ENCODE measurements around the gene RNF212. TPM values are rescaled to one million over a fixed set of nuclear protein-coding genes. Genes with fewer than 3 reads are reported as not detected.

RNF212 gene
- polyA plus RNA-seq, 2 of the 4 experiments (the other 2 are of a cell fraction) = 3.0 TPM

GRCh38 chr4:1109898-1110506 lies 3.4 kb downstream of the RNF212 start:
- no peak for TF ChIP-seq ZC3H11A (IDR thresholded peaks at IDR 0.05)
- TF ChIP-seq BHLHE40 (IDR thresholded peaks at IDR 0.05; ENCODE audit: low read depth, low read length) = 0 out of 2 replicates have a peak, but pooled peaks have one; percentile 12
- Histone ChIP-seq H3K27ac (peak overlapping the region in 1 of 2 experiments; percentile 55; a peak in 2 of 6 replicates), H3K4me1 (peaks cover 20% of the 10 kb centered on the region), H3K4me3 (no peak overlapping the region), H3K9me3 (no peaks in the 10 kb centered on the region), H3K4me2 (peak overlapping the region; percentile 43)
- ATAC-seq (peak; percentile 39 to 53; a peak in 4 of 6 replicates), FAIRE-seq (no peak), DNase-seq (ENCODE audit: low read depth in 1 of 2, low spot score in 1 of 2) (peak; percentile 25 to 39)
- CTCF ChIA-PET = no interaction called here
- WGBS (ENCODE audit: missing lambda C conversion rate) = 33% methylated on average over 8 of the region's 8 CpGs
- POLR2A ChIA-PET = interaction anchor here (0.6 kb wide), 1 partner anchor 1426 kb away, joined by 4 read pairs; no protein-coding TSS in a partner anchor

DNA sequence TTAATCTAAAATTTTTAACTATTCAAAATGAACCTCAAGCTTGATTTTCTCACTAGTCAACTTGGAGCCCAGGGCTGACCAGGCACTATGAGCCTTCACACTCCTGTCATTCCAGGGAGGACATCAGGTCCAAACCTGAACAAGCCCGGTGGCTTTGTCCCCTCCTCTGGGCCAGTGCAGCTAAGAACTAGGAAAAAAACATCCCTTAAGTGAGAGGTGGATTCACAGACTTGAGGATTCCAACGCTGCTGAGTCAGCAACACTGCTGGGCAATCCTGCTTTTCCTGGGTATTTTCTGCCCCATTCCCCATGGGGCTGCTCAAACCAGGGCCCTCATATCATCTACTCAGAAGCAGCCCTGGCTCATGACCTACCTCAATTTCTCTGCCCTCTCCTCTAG lies 4.0 kb downstream of the RNF212 start:
- Histone ChIP-seq H3K4me3 (no peak overlapping the region), H3K27ac (peak overlapping the region in 1 of 2 experiments; percentile 55; a peak in 2 of 6 replicates), H3K4me1 (peaks cover 20% of the 10 kb centered on the region), H3K4me2 (peak overlapping the region; percentile 43), H3K9me3 (no peaks in the 10 kb centered on the region)
- 77% methylated on average over 2 of the region's 2 CpGs for WGBS (ENCODE audit: missing lambda C conversion rate)
- FAIRE-seq = no peak
- no peak for ATAC-seq
- CTCF ChIA-PET = no interaction called here
- POLR2A ChIA-PET = interaction anchor here (0.6 kb wide), 1 partner anchor 1427 kb away, joined by 4 read pairs; no protein-coding TSS in a partner anchor
- TF ChIP-seq MAFK (IDR thresholded peaks at IDR 0.05; ENCODE audit: partially characterized antibody) (peak; percentile 93), POLR2A (IDR thresholded peaks at IDR 0.05; ENCODE audit: low read length) (no peak)
- TF ChIP-seq, protein P1, sequence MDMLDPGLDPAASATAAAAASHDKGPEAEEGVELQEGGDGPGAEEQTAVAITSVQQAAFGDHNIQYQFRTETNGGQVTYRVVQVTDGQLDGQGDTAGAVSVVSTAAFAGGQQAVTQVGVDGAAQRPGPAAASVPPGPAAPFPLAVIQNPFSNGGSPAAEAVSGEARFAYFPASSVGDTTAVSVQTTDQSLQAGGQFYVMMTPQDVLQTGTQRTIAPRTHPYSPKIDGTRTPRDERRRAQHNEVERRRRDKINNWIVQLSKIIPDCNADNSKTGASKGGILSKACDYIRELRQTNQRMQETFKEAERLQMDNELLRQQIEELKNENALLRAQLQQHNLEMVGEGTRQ (IDR thresholded peaks at IDR 0.05) = no peak
- no peak for DNase-seq (ENCODE audit: low read depth in 1 of 2, low spot score in 1 of 2)

GRCh38 chr4:1105662-1106061 lies 7.7 kb downstream of the RNF212 start:
- Histone ChIP-seq H3K4me2 (no peak overlapping the region), H3K9me3 (no peaks in the 10 kb centered on the region), H3K4me1 (peaks cover 13% of the 10 kb centered on the region), H3K4me3 (no peak overlapping the region), H3K27ac (no peak overlapping the region)
- FAIRE-seq (no peak), ATAC-seq (no peak), DNase-seq (ENCODE audit: low read depth in 1 of 2, low spot score in 1 of 2) (no peak)
- CTCF ChIA-PET = interaction anchor here (1.2 kb wide), 1 partner anchor 25 kb away, joined by 4 read pairs; no protein-coding TSS in a partner anchor
- 82% methylated on average over 8 of the region's 10 CpGs for WGBS (ENCODE audit: missing lambda C conversion rate)
- TF ChIP-seq CHD4 (IDR thresholded peaks at IDR 0.05; ENCODE audit: borderline replicate concordance) = no peak
- no peak for TF ChIP-seq HOXA7 (CRISPR knock-in tag; IDR thresholded peaks at IDR 0.05)
- TF ChIP-seq FOSL2 (IDR thresholded peaks at IDR 0.05) = no peak
- no peak for TF ChIP-seq FOSL2 (CRISPR knock-in tag; IDR thresholded peaks at IDR 0.05)
- no peak for TF ChIP-seq NR3C1 (IDR thresholded peaks at IDR 0.05)
- TF ChIP-seq SMC3 (IDR thresholded peaks at IDR 0.05) = no peak
- no peak for TF ChIP-seq BHLHE40 (IDR thresholded peaks at IDR 0.05; ENCODE audit: low read depth, low read length)
- TF ChIP-seq EP300 (IDR thresholded peaks at IDR 0.05) = no peak
- TF ChIP-seq FOSB (CRISPR knock-in tag; IDR thresholded peaks at IDR 0.05) = no peak
- no peak for TF ChIP-seq RAD21 (conservative IDR thresholded peaks at IDR 0.05 in 1 of 2, IDR thresholded peaks at IDR 0.05 in 1 of 2)
- TF ChIP-seq E2F6 (IDR thresholded peaks at IDR 0.05; ENCODE audit: borderline replicate concordance, low read depth) = no peak
- TF ChIP-seq ZFP36 (IDR thresholded peaks at IDR 0.05; ENCODE audit: borderline replicate concordance, partially characterized antibody) = no peak
- TF ChIP-seq ZNF302 (CRISPR knock-in tag; IDR thresholded peaks at IDR 0.05) = no peak
- TF ChIP-seq TP53 (CRISPR knock-in tag; IDR thresholded peaks at IDR 0.05) = no peak
- TF ChIP-seq MAX (IDR thresholded peaks at IDR 0.05) = no peak
- TF ChIP-seq EHMT2 (IDR thresholded peaks at IDR 0.05; ENCODE audit: low read depth) = no peak
- no peak for TF ChIP-seq HEYL (CRISPR knock-in tag; IDR thresholded peaks at IDR 0.05)
- no peak for TF ChIP-seq ZC3H11A (IDR thresholded peaks at IDR 0.05)
- TF ChIP-seq CHD2 (IDR thresholded peaks at IDR 0.05; ENCODE audit: low read length, partially characterized antibody) = no peak
- no peak for TF ChIP-seq HDAC2 (IDR thresholded peaks at IDR 0.05)
- POLR2A ChIA-PET = no interaction called here
